Raji (cell line): ENCODE data around the gene DVL1.

Experiments used
- POLR2A ChIP-seq: IDR thresholded peaks from 2 replicates; pipeline ENCODE4 v1.6.1; 2011; ENCODE audit warnings: low read depth, low read length, control low read depth; ENCODE audit not compliant: insufficient read depth

Gene DVL1

GRCh38 chr1:1349256-1350012 is at the start of gene DVL1:
Gene DVL1, minus strand, starts transcription at chr1:1349418. Its CDS starts 353 bp downstream, at chr1:1349065.
- peak; percentile 81 for TF ChIP-seq POLR2A

- TF ChIP-seq POLR2A, result no peak
Observed at GRCh38 chr1:1398677-1399186, 49.5 kb upstream of the DVL1 start.

- no peak for TF ChIP-seq POLR2A
Observed at GRCh38 chr1:1397839-1398523, 48.8 kb upstream of the DVL1 start.

GRCh38 chr1:1395166-1395565 is 45.9 kb upstream of the DVL1 start:
- no peak for TF ChIP-seq POLR2A

- TF ChIP-seq POLR2A, result no peak
Observed at GRCh38 chr1:1394116-1394515, 44.9 kb upstream of the DVL1 start.

GRCh38 chr1:1393428-1393827 is 44.2 kb upstream of the DVL1 start:
- no peak for TF ChIP-seq POLR2A

GRCh38 chr1:1393014-1393413 is 43.8 kb upstream of the DVL1 start:
- no peak for TF ChIP-seq POLR2A

GRCh38 chr1:1391225-1391624 is 42.0 kb upstream of the DVL1 start:
- no peak for TF ChIP-seq POLR2A

GRCh38 chr1:1390675-1391074 is 41.5 kb upstream of the DVL1 start:
- TF ChIP-seq POLR2A, result no peak

GRCh38 chr1:1388078-1388472 is 38.9 kb upstream of the DVL1 start:
- no peak for TF ChIP-seq POLR2A

GRCh38 chr1:1387098-1388077 is 38.2 kb upstream of the DVL1 start:
- TF ChIP-seq POLR2A, result no peak

GRCh38 chr1:1385931-1386330 is 36.7 kb upstream of the DVL1 start:
- TF ChIP-seq POLR2A, result no peak

- no peak for TF ChIP-seq POLR2A
Observed at GRCh38 chr1:1381294-1381693, 32.1 kb upstream of the DVL1 start.

GRCh38 chr1:1380860-1381259 is 31.6 kb upstream of the DVL1 start:
- TF ChIP-seq POLR2A, result no peak

- no peak for TF ChIP-seq POLR2A
Observed at GRCh38 chr1:1377540-1378205, 28.5 kb upstream of the DVL1 start.
